Activated CD4-positive, alpha-beta T cell treated with anti-CD3 and anti-CD28 coated beads, Interleukin-2, amount 10 ng/mL, durations not matched to agents 24 days and 14 days (primary cell): Measurements from ENCODE around the gene LANCL3. TPM values are rescaled to one million over a fixed set of nuclear protein-coding genes. Genes with fewer than 3 reads are reported as not detected.
"Not testable (repeated sequence)": the region's sequence is repeated elsewhere in the genome, so short reads cannot be mapped to it uniquely, and the experiment has no call there.

Experiments
- DNase-seq: peaks from one replicate; pipeline ENCODE4 v3.0.0; 2022
- H3K27ac Mint-ChIP-seq: one replicate; pipeline ENCODE4 v1.8.0; 2022; ENCODE audit warnings: mild to moderate bottlenecking, mixed read lengths
- H3K27me3 Mint-ChIP-seq: one replicate; pipeline ENCODE4 v1.8.0; 2022; ENCODE audit warnings: mixed read lengths
- H3K36me3 Mint-ChIP-seq: one replicate; pipeline ENCODE4 v1.8.0; 2022; ENCODE audit warnings: low read depth, mild to moderate bottlenecking, mixed read lengths
- H3K4me1 Mint-ChIP-seq: one replicate; pipeline ENCODE4 v1.8.0; 2021; ENCODE audit warnings: mixed read lengths
- H3K4me3 Mint-ChIP-seq: one replicate; pipeline ENCODE4 v1.8.0; 2022; ENCODE audit warnings: mild to moderate bottlenecking, moderate library complexity, mixed read lengths
- H3K9me3 Mint-ChIP-seq: one replicate; pipeline ENCODE4 v1.8.0; 2021; ENCODE audit warnings: mixed read lengths
- intact Hi-C: fragments of 100-400 bp; cut with micrococcal nuclease; formaldehyde crosslinking; loops from one replicate; pipeline ENCODE4 v1.15.1; 2023
- total RNA-seq: library from RNA; stranded (reverse); gene quantifications from 2 replicates; pipeline ENCODE4 v1.2.3, GENCODE V29; 2022

Gene LANCL3
- total RNA-seq = 0.16 and 0.28 TPM in 2 replicates

GRCh38 chrX:37571426-37572107 lies at the start of gene LANCL3:
Gene LANCL3 (plus strand): TSS chrX:37571661. CDS start chrX:37571871, 210 bp downstream.
- intact Hi-C loops = loop anchor here (10.0 kb wide), 1 partner anchor 253 kb away; no protein-coding TSS in a partner anchor
- H3K27ac Mint-ChIP-seq = peak within 1 kb of the TSS; percentile 60

GRCh38 chrX:37523673-37524072 lies 47.8 kb upstream of the LANCL3 start:
- DNase-seq, H3K4me1 Mint-ChIP-seq, H3K36me3 Mint-ChIP-seq, H3K9me3 Mint-ChIP-seq, H3K27ac Mint-ChIP-seq, H3K4me3 Mint-ChIP-seq, intact Hi-C loops, H3K27me3 Mint-ChIP-seq: not testable (repeated sequence)

More at GRCh38 chrX:37571426-37572107, at the start of gene LANCL3:
- DNase-seq = peak; percentile 69
- H3K27me3 Mint-ChIP-seq, H3K9me3 Mint-ChIP-seq, H3K36me3 Mint-ChIP-seq: not testable (repeated sequence)
- H3K4me1 Mint-ChIP-seq = peaks cover 10% of the 10 kb centered on the region
- peak within 1 kb of the TSS; percentile 85 for H3K4me3 Mint-ChIP-seq

- no peak overlapping the region for H3K27ac Mint-ChIP-seq
- intact Hi-C loops = no loop called here
- no peaks in the 10 kb centered on the region for H3K9me3 Mint-ChIP-seq
- no peak overlapping the region for H3K4me3 Mint-ChIP-seq
- no peaks in the 10 kb centered on the region for H3K27me3 Mint-ChIP-seq
- no peaks in the 10 kb centered on the region for H3K36me3 Mint-ChIP-seq
- no peak for DNase-seq
- H3K4me1 Mint-ChIP-seq = no peaks in the 10 kb centered on the region
These were observed 29.5 kb upstream of the LANCL3 start for GRCh38 chrX:37541991-37542390.

GRCh38 chrX:37542791-37543190 lies 28.7 kb upstream of the LANCL3 start:
- H3K4me3 Mint-ChIP-seq = no peak overlapping the region
- H3K27ac Mint-ChIP-seq = no peak overlapping the region
- no peaks in the 10 kb centered on the region for H3K4me1 Mint-ChIP-seq
- no peaks in the 10 kb centered on the region for H3K36me3 Mint-ChIP-seq
- no peaks in the 10 kb centered on the region for H3K27me3 Mint-ChIP-seq
- no peak for DNase-seq
- intact Hi-C loops = no loop called here
- H3K9me3 Mint-ChIP-seq = no peaks in the 10 kb centered on the region

- Mint-ChIP-seq H3K9me3 (no peaks in the 10 kb centered on the region), H3K4me3 (no peak overlapping the region), H3K4me1 (no peaks in the 10 kb centered on the region), H3K27ac (no peak overlapping the region), H3K27me3 (no peaks in the 10 kb centered on the region), H3K36me3 (no peaks in the 10 kb centered on the region)
- no peak for DNase-seq
- intact Hi-C loops = no loop called here
These were observed 28.1 kb upstream of the LANCL3 start for GRCh38 chrX:37543324-37543723.

GRCh38 chrX:37544531-37544930 lies 26.9 kb upstream of the LANCL3 start:
- H3K4me1 Mint-ChIP-seq, H3K27me3 Mint-ChIP-seq, H3K4me3 Mint-ChIP-seq, H3K36me3 Mint-ChIP-seq, DNase-seq, H3K27ac Mint-ChIP-seq, H3K9me3 Mint-ChIP-seq, intact Hi-C loops: not testable (repeated sequence)

GRCh38 chrX:37545066-37545465 lies 26.4 kb upstream of the LANCL3 start:
- no peak for DNase-seq
- Mint-ChIP-seq H3K27ac (no peak overlapping the region), H3K27me3 (no peaks in the 10 kb centered on the region), H3K4me1 (no peaks in the 10 kb centered on the region), H3K36me3 (no peaks in the 10 kb centered on the region), H3K9me3 (no peaks in the 10 kb centered on the region), H3K4me3 (no peak overlapping the region)
- intact Hi-C loops = no loop called here

- intact Hi-C loops, DNase-seq, H3K36me3 Mint-ChIP-seq, H3K9me3 Mint-ChIP-seq, H3K27me3 Mint-ChIP-seq, H3K27ac Mint-ChIP-seq, H3K4me3 Mint-ChIP-seq, H3K4me1 Mint-ChIP-seq: not testable (repeated sequence)
These were observed 21.8 kb upstream of the LANCL3 start for GRCh38 chrX:37549619-37550018.

- H3K4me1 Mint-ChIP-seq = no peaks in the 10 kb centered on the region
- no peak for DNase-seq
- H3K4me3 Mint-ChIP-seq = no peak overlapping the region
- intact Hi-C loops = no loop called here
- H3K27ac Mint-ChIP-seq = no peak overlapping the region
- no peaks in the 10 kb centered on the region for H3K36me3 Mint-ChIP-seq
- no peaks in the 10 kb centered on the region for H3K9me3 Mint-ChIP-seq
- H3K27me3 Mint-ChIP-seq = no peaks in the 10 kb centered on the region
These were observed 18.0 kb upstream of the LANCL3 start for GRCh38 chrX:37553476-37553875.

- not testable (repeated sequence) for H3K4me1 Mint-ChIP-seq
These were observed 6.2 kb upstream of the LANCL3 start for GRCh38 chrX:37565254-37565653.

GRCh38 chrX:37570349-37570748 lies 1.1 kb upstream of the LANCL3 start:
- Mint-ChIP-seq H3K27me3 (peaks cover 11% of the 10 kb centered on the region), H3K4me1 (peaks cover 10% of the 10 kb centered on the region)
- H3K4me3 Mint-ChIP-seq, DNase-seq, H3K36me3 Mint-ChIP-seq, H3K9me3 Mint-ChIP-seq, H3K27ac Mint-ChIP-seq: not testable (repeated sequence)
- intact Hi-C loops = loop anchor here (10.0 kb wide), 1 partner anchor 254 kb away; no protein-coding TSS in a partner anchor

More at GRCh38 chrX:37565254-37565653, 6.2 kb upstream of the LANCL3 start:
- DNase-seq, H3K27me3 Mint-ChIP-seq, H3K27ac Mint-ChIP-seq, H3K36me3 Mint-ChIP-seq, H3K9me3 Mint-ChIP-seq, H3K4me3 Mint-ChIP-seq, intact Hi-C loops: not testable (repeated sequence)

GRCh38 chrX:37572108-37572587 lies 687 bp downstream of the LANCL3 start:
- H3K9me3 Mint-ChIP-seq, H3K27me3 Mint-ChIP-seq, H3K36me3 Mint-ChIP-seq: not testable (repeated sequence)
- intact Hi-C loops = loop anchor here (10.0 kb wide), 1 partner anchor 253 kb away; no protein-coding TSS in a partner anchor
- Mint-ChIP-seq H3K27ac (peak overlapping the region; percentile 60), H3K4me3 (peak overlapping the region; percentile 85), H3K4me1 (peaks cover 10% of the 10 kb centered on the region)
- peak; percentile 75 for DNase-seq

- H3K9me3 Mint-ChIP-seq, H3K36me3 Mint-ChIP-seq, H3K27ac Mint-ChIP-seq, H3K27me3 Mint-ChIP-seq, DNase-seq: not testable (repeated sequence)
- Mint-ChIP-seq H3K4me1 (peaks cover 10% of the 10 kb centered on the region), H3K4me3 (peak overlapping the region; percentile 85)
- intact Hi-C loops = loop anchor here (10.0 kb wide), 1 partner anchor 252 kb away; no protein-coding TSS in a partner anchor
These were observed 1.7 kb downstream of the LANCL3 start for GRCh38 chrX:37573121-37573520.

- H3K36me3 Mint-ChIP-seq = no peaks in the 10 kb centered on the region
- DNase-seq = no peak
- H3K4me3 Mint-ChIP-seq = no peak overlapping the region
- H3K27me3 Mint-ChIP-seq = peaks cover 3% of the 10 kb centered on the region
- no peaks in the 10 kb centered on the region for H3K9me3 Mint-ChIP-seq
- intact Hi-C loops = loop anchor here (10.0 kb wide), 1 partner anchor 247 kb away; no protein-coding TSS in a partner anchor
- peaks cover 5% of the 10 kb centered on the region for H3K4me1 Mint-ChIP-seq
- no peak overlapping the region for H3K27ac Mint-ChIP-seq
These were observed 6.6 kb downstream of the LANCL3 start for GRCh38 chrX:37578045-37578444.
